NCI-H187 treated with DMSO at 0.1 percent for 48 hours (cell line): Measurements from ENCODE around the gene ADGRL1.
A peak's percentile ranks its signal among the peaks of the same experiment; 100 is the strongest.
"Not testable (repeated sequence)": the region's sequence is repeated elsewhere in the genome, so short reads cannot be mapped to it uniquely, and the experiment has no call there.

ENCODE experiments used
- DNase-seq: peaks from one replicate; lab custom pipeline; 2025; lab: John Stamatoyannopoulos, UW

The ADGRL1 gene

GRCh38 chr19:14218620-14219330 is 12.8 kb upstream of the ADGRL1 start:
- DNase-seq: no peak

- not testable (repeated sequence) for DNase-seq
Observed at GRCh38 chr19:14217886-14218285, 11.9 kb upstream of the ADGRL1 start.

GRCh38 chr19:14214580-14214979 is 8.6 kb upstream of the ADGRL1 start:
- DNase-seq: no peak

GRCh38 chr19:14210182-14210581 is 4.2 kb upstream of the ADGRL1 start:
- not testable (repeated sequence) for DNase-seq

- not testable (repeated sequence) for DNase-seq
Observed at GRCh38 chr19:14209401-14209800, 3.4 kb upstream of the ADGRL1 start.

DNA sequence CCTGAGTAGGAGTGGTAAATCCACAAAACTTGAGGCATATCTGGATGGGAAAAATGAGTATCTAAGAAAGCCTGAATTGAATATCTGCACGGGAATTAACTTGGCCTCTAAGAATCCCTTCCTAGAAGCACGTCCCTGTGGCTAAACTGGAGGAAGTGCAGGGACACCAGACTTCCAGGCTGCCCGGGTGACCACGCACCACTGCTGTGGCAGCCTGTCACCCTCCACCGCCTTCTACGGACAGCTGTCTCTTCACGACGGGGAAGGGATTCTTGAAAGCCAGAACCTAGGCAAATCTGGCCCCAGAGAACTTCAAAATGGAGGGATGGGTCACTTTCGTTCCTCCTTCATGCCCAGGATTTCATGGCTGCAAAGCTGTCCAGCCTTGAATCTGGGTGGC is 2.5 kb upstream of the ADGRL1 start:
- not testable (repeated sequence) for DNase-seq

- not testable (repeated sequence) for DNase-seq
Observed at GRCh38 chr19:14207796-14208195, 1.8 kb upstream of the ADGRL1 start.

GRCh38 chr19:14206737-14207726 is 1.1 kb upstream of the ADGRL1 start:
- DNase-seq: peak; percentile 17

GRCh38 chr19:14206308-14206707 is 339 bp upstream of the ADGRL1 start:
- not testable (repeated sequence) for DNase-seq

- DNase-seq: not testable (repeated sequence)
Observed at GRCh38 chr19:14204676-14205451, 1.1 kb downstream of the ADGRL1 start.

DNA sequence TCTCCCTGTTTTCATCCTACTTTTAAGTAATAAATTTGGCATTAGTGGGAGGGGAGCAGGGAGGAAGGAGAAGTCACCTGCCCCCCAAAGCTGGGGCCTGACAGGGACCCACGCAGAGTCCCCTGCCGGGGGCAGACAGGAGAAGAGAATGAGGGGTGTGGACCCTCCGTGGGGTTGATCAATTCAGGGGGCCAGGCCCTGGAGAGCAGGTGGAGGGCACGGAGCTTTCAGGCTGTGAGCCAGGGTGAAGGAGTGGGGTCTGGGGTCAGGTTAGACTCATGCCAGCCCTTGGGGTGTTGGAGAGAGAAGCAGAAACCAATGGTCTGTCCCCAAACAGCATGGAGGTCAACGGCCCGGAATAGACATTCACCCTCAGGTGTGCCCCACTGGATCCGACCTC is 1.8 kb downstream of the ADGRL1 start:
- not testable (repeated sequence) for DNase-seq

DNA sequence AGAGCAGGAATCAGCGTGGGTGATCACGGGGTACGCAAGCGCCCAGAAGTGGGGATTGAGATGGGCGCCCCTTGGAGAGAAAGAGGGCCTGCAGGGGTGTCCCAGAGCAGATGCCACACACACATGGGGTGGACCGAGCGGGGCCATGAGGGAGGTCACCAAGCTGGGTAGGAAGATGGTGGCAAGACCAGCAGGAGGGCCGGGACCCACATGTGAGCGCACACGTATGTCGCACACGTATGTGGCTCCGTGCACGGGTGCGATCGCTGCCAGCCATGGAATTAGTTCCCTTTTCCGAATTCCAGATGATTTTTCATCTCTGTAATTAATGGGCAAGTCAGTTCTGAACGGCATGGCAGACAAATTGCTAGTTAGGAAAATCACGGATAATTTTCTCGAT is 2.2 kb downstream of the ADGRL1 start:
- not testable (repeated sequence) for DNase-seq

DNA sequence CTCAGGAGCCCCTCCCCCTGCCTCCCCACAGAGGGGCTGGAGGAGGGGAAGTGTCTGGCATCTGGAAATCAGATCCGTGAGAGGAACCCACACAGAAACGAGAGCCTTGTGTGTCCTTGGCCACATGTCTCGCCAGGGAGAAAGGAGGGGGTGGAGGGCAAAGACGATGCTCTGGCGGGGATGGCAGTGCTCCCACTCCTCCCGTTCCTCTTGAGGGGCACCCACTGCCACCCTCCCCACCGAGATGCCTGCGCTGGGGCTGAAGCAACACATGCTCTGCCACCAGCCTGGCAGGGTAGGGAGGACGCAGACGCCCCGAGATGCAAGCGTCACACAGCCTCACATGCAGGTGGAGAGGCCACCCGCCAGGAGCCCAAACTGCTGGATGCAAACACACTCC is 2.8 kb downstream of the ADGRL1 start:
- no peak for DNase-seq

DNA sequence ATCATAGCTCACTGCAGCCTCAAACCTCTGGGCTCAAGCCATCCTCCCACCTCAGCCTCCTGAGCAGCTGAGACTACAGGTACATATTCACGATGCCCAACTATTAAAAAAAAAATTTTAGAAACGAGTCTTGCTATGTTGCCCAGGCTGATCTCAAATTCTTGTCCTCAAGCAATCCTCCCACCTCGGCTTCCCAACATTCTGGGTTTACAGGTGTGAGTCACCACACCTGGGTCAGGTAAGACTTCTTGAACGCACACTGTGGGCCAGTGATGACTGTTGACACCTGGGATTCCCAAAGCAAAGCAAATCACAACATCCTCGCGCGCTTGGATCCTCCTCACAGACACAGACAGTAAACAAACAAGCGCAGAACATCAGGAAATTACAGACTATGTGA is 4.5 kb downstream of the ADGRL1 start:
- DNase-seq: not testable (repeated sequence)

DNA sequence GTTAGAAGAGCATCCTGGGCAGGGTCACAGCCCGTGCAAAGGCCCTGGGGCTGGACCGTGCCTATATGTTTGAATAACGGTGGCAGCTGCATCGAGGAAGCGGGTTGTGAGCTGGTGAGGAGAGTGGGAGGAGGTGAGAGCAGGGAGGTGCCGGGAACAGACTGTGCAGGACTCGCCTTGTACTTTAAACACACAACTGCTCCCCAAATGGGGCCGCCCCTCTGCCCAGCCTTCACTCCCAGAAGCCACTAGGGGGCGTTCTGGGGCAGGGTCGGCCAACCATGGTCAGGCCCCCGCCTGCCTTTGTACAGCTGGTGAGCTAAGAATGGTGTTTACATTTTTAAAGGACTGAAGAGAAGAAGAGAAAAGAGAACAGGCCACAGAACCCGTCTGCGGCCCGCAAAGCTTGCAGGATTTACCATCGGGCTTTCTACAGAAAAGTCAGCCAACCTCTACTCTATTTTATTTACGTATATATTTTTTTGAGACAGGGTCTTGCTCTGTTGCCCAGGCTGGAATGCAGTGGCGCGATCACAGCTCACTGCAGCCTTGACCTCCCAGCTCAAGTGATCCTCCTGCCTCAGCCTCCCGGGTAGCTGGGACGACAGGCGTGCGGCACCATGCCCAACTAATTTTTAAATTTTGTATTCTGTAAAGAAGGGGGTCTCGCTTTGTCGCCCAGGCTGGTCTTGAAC is 5.7 kb downstream of the ADGRL1 start:
- not testable (repeated sequence) for DNase-seq

DNA sequence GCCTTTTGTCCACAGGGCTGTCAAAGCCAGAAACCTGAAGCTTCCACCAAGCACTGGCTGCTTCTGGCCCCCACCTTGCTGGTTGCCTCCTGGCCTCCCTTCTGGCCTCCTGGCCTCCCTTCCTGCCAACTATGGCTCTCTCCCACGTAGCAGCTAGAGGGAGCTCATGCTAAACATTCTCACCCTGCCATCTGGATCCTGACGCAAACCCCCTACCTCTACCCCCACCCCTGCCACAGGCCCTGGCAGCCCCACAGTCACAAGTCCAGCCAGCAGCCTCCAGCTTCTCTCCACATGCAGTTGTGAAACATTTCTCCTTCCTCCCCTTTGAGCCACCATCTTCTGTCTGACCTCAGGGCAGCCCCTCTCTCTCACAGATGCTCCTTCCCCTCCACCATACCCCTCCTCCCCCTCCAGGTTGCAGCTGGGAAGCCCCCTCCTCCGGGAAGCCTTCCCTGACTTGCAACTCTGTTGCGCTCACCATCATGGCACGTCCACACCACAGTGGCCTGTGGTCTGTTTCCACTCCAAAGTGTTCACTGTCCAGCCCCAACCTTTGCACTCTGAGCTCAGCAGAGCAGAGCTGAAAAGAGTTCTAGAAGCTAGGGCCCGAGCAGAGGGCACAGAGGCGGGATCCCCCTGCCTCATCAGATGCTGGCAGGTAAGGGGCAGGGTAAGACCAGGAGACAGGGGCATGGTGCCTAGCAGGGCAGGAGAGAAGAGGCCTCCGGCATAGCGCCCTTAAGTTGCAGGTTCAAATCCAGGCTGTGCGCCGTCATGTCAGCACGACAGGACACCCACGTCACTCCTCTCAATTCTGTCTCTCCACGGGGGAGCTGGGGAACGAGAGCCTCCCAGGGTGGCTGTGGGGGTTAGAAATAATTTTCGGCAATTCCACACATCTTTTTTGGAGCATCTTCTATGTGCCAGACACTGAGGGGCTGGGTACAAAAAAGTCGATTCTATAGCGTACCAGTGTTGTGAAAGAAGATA is 7.3 kb downstream of the ADGRL1 start:
- no peak for DNase-seq

GRCh38 chr19:14197882-14198281 is 8.1 kb downstream of the ADGRL1 start:
- no peak for DNase-seq

GRCh38 chr19:14197288-14197687 is 8.7 kb downstream of the ADGRL1 start:
- not testable (repeated sequence) for DNase-seq

DNA sequence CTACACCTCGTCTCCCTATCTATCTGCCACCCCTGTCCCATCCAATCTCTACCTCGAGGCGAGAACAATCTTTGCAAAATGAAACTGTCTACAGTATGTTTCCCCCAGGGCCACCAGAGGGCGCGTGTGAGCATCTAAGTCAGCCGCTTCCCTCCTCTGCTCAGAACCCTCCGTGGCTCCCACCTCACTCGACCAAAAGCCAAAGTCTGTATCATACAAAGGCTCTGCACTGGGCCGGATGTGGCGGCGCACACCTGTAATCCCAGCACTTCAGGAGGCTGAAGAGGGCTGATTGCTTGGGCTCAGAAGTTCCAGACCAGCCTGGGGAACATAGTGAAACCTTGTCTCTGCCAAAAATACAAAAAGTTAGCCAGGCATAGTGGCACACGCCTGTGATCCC is 9.9 kb downstream of the ADGRL1 start:
- not testable (repeated sequence) for DNase-seq

DNA sequence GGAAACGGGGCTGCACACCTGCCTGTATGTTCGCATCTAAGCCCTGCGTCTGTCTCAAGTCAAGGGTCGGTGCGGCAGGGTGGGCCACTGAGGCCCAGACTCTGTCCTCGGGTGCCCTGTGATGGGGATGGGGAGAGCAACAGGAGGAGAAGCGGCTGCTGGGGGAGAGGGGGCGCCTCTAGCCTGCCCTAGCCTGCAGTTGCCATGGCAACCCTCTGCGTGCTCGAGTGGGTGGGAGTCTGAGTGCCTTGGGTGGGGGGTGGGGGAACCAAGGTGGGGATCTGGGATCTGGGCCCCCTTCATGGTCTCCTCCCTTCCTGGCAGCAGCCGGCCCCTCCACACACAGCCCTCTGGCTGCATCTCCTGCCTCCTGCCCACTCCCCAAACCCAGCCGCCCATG is 10.8 kb downstream of the ADGRL1 start:
- not testable (repeated sequence) for DNase-seq
